Ishikawa (cell line): ENCODE data around the gene TBC1D2.
A peak's percentile ranks its signal among the peaks of the same experiment; 100 is the strongest.

Experiments
- CEBPB ChIP-seq: IDR thresholded peaks from 2 replicates; pipeline ENCODE4 v1.6.1; 2012
- CREB1 ChIP-seq: IDR thresholded peaks from 2 replicates; pipeline ENCODE4 v1.6.1; 2012; ENCODE audit warnings: low read depth
- EGR1 ChIP-seq: IDR thresholded peaks from 2 replicates; pipeline ENCODE4 v1.6.1; 2012
- EP300 ChIP-seq: IDR thresholded peaks from 2 replicates; pipeline ENCODE4 v1.6.1; 2012; ENCODE audit warnings: borderline replicate concordance
- FOXM1 ChIP-seq: IDR thresholded peaks from 2 replicates; pipeline ENCODE4 v1.6.1; 2012; ENCODE audit warnings: low read depth, borderline replicate concordance
- MAX ChIP-seq: IDR thresholded peaks from 2 replicates; pipeline ENCODE4 v1.6.1; 2012
- NFIC ChIP-seq: IDR thresholded peaks from 2 replicates; pipeline ENCODE4 v1.6.1; 2012
- RAD21 ChIP-seq: IDR thresholded peaks from 2 replicates; pipeline ENCODE4 v1.6.1; 2012; ENCODE audit warnings: low read depth
- REST ChIP-seq: IDR thresholded peaks from 2 replicates; pipeline ENCODE4 v1.6.1; 2012; ENCODE audit warnings: low read depth, mild to moderate bottlenecking
- TAF1 ChIP-seq: IDR thresholded peaks from 2 replicates; pipeline ENCODE4 v1.6.1; 2012; ENCODE audit warnings: low read depth, mild to moderate bottlenecking
- TCF12 ChIP-seq: IDR thresholded peaks from 2 replicates; pipeline ENCODE4 v1.6.1; 2012; ENCODE audit warnings: low read depth
- TEAD4 ChIP-seq: IDR thresholded peaks from 2 replicates; pipeline ENCODE4 v1.6.1; 2012
- USF1 ChIP-seq: IDR thresholded peaks from 2 replicates; pipeline ENCODE4 v1.6.1; 2012
- YY1 ChIP-seq: IDR thresholded peaks from 2 replicates; pipeline ENCODE4 v1.6.1; 2012; ENCODE audit warnings: low read depth
- ZBTB7A ChIP-seq: IDR thresholded peaks from 2 replicates; pipeline ENCODE4 v1.6.1; 2012; ENCODE audit warnings: low read depth

The TBC1D2 gene

DNA sequence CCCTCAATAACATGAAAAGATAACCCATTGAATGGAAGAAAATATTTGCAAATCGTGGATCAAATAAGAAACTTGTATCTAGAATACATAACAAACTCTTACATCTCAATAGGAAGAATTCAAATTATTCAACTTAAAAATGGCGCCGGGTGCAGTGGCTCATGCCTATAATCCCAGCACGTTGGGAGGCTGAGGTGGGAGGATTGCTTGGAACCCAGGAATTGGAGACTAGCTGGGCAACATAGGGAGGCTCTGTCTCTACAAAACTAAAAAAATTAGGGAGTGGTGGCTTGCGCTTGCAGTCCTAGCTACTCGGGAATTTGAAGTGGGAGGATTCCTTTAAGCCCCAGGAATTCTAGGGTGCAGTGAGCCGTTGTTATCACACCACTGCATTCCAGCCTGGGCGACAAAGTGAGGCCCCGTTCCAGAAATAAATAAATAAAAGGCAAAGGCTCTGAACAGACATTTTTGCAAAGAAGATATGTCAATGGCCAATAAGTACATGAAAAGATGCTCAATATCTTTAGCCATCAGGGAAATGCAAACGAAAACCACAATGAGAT is 21.5 kb upstream of the TBC1D2 start:
- TF ChIP-seq EP300 (no peak), MAX (no peak), USF1 (no peak), ZBTB7A (no peak), FOXM1 (no peak), REST (no peak), TAF1 (no peak), EGR1 (no peak), CEBPB (no peak), TCF12 (no peak), CREB1 (no peak), RAD21 (no peak), YY1 (no peak)

DNA sequence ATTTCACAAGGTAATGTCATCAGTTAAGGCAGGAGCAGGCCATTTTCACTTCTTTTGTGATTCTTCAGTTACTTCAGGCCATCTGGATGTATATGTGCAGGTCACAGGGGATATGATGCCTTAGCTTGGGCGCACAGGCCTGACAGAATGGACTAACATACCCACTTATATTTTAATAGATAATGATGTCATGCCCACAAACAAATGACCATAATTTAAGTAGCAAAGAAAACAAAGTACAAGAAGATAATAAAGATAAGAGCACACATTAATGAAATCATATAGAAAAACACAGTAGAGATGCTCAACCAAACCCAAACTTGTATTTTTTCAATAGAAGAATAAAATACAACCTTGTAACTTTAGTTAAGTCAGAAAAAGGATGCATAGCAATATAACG is 19.7 kb upstream of the TBC1D2 start:
- TF ChIP-seq CREB1 (no peak), TCF12 (no peak), USF1 (no peak), YY1 (no peak), EGR1 (no peak), EP300 (no peak), FOXM1 (no peak), MAX (no peak), CEBPB (no peak), TAF1 (no peak), NFIC (no peak), TEAD4 (no peak), RAD21 (no peak), REST (no peak), ZBTB7A (no peak)

GRCh38 chr9:98272083-98272482 is 16.6 kb upstream of the TBC1D2 start:
- TF ChIP-seq EP300 (no peak), NFIC (no peak), EGR1 (no peak), RAD21 (no peak), ZBTB7A (no peak), CEBPB (no peak), TAF1 (no peak), TCF12 (no peak), REST (no peak), MAX (no peak)

DNA sequence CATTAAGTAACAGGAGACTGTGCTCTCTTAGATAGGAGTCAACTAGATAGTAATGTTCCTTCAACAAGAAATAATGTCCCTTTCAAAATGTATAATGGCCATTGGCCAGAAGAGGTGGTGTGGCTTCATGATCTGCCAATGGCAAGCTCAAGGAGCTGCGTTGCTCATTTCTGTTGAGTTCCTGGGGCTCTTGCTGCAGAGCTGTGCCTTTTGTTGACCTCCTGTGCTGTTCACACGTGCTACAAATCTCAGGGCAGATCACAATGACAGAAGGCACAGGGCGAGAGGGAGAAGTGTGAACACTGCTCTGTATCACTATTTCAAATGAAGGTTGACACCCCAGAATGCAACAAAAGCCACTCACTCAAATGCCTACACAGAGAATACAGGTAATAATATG is 16.0 kb upstream of the TBC1D2 start:
- no peak for TF ChIP-seq EP300
- TF ChIP-seq MAX, result 0 out of 2 replicates have a peak, but pooled peaks have one; percentile 37
